NCI-H748 (cell line): Measurements from ENCODE around the gene DAB1.

Experiments used
- DNase-seq: peaks from one replicate; lab custom pipeline; 2025; ENCODE audit not compliant: unreplicated experiment; lab: John Stamatoyannopoulos, UW

Gene DAB1

GRCh38 chr1:57129865-57130264 lies 294.0 kb downstream of the DAB1 start:
- DNase-seq, result no peak

GRCh38 chr1:57127976-57128375 lies 295.9 kb downstream of the DAB1 start:
- no peak for DNase-seq

GRCh38 chr1:57124768-57125446 lies 299.0 kb downstream of the DAB1 start:
- no peak for DNase-seq

GRCh38 chr1:57124170-57124569 lies 299.7 kb downstream of the DAB1 start:
- no peak for DNase-seq

GRCh38 chr1:57122031-57122430 lies 301.8 kb downstream of the DAB1 start:
- DNase-seq, result no peak

GRCh38 chr1:57118948-57119603 lies 304.8 kb downstream of the DAB1 start:
- DNase-seq, result peak; percentile 15

- DNase-seq, result no peak
Measured at GRCh38 chr1:57117753-57118152, 306.1 kb downstream of the DAB1 start.

GRCh38 chr1:57116871-57117270 lies 307.0 kb downstream of the DAB1 start:
- no peak for DNase-seq

GRCh38 chr1:57115030-57115614 lies 308.7 kb downstream of the DAB1 start:
- no peak for DNase-seq

GRCh38 chr1:57112148-57112547 lies 311.7 kb downstream of the DAB1 start:
- DNase-seq, result no peak

GRCh38 chr1:57111175-57111574 lies 312.7 kb downstream of the DAB1 start:
- no peak for DNase-seq

- DNase-seq, result no peak
Measured at GRCh38 chr1:57109883-57110282, 314.0 kb downstream of the DAB1 start.

- DNase-seq, result no peak
Measured at GRCh38 chr1:57109247-57109646, 314.6 kb downstream of the DAB1 start.

- DNase-seq, result no peak
Measured at GRCh38 chr1:57106296-57106695, 317.6 kb downstream of the DAB1 start.

- no peak for DNase-seq
Measured at GRCh38 chr1:57102561-57103326, 321.1 kb downstream of the DAB1 start.

- no peak for DNase-seq
Measured at GRCh38 chr1:57101209-57101608, 322.7 kb downstream of the DAB1 start.

- no peak for DNase-seq
Measured at GRCh38 chr1:57094749-57095148, 329.1 kb downstream of the DAB1 start.

GRCh38 chr1:57093122-57093521 lies 330.7 kb downstream of the DAB1 start:
- DNase-seq, result no peak

- DNase-seq, result no peak
Measured at GRCh38 chr1:57091642-57092041, 332.2 kb downstream of the DAB1 start.

GRCh38 chr1:57089855-57090254 lies 334.0 kb downstream of the DAB1 start:
- no peak for DNase-seq

- no peak for DNase-seq
Measured at GRCh38 chr1:57089221-57089620, 334.6 kb downstream of the DAB1 start.

- DNase-seq, result peak; percentile 68
Measured at GRCh38 chr1:57088653-57089052, 335.2 kb downstream of the DAB1 start.
